HepG2 (cell line): Measurements from ENCODE around the gene RPH3AL. TPM values are rescaled to one million over a fixed set of nuclear protein-coding genes. Genes with fewer than 3 reads are reported as not detected.

Source experiments
- ATAC-seq: fragments of 200-7000 bp; cut with Tn5 transposase; 3 replicates; pipeline ENCODE4 v1.9.1; 2020; ENCODE audit warnings: mild to moderate bottlenecking, moderate library complexity
- BruUV-seq: library from RNA; stranded (reverse); fragments of 400-500 nt; replicated peaks from 2 replicates; lab custom pipeline; 2021; lab: Mats Ljungman, UMichigan
- CTCF ChIA-PET: fragments of 300-600 bp; formaldehyde crosslinking; extraction: SDS; loops from one replicate; lab custom pipeline; 2021; ENCODE audit warnings: low total read pairs, inconsistent platforms, low intra/inter-chr PET ratio; lab: Yijun Ruan, JAX
- POLR2A ChIA-PET: fragments of 350-600 bp; sonication (Branson Sonifier 250); formaldehyde crosslinking; loops from one replicate; lab custom pipeline; 2020; ENCODE audit warnings: antibody characterized with exemption, inconsistent platforms; lab: Yijun Ruan, JAX
- DNase-seq: peaks from one replicate; pipeline ENCODE4 v3.0.0-alpha.2; 2015; ENCODE audit warnings: low spot score
- FAIRE-seq: peaks from 3 replicates; lab custom pipeline; 2011; peaks lifted over from hg19 to GRCh38; lab: Jason Lieb, UNC
- H2AFZ ChIP-seq: one replicate; pipeline ENCODE4 v1.6.1; 2011; ENCODE audit warnings: low read length, inconsistent platforms
- H3K27ac ChIP-seq: fragments of 300-600 bp; 3 replicates; pipeline ENCODE4 v1.8.0; 2011; ENCODE audit warnings: mixed run types, mild to moderate bottlenecking, mixed read lengths, low read length, inconsistent platforms; ENCODE audit not compliant: insufficient read depth; ENCODE audit errors: extremely low read length
- H3K27me3 ChIP-seq, 2 experiments: fragments of 200-600 bp in 1 of 2; 2 replicates in 1 of 2; 3 replicates in 1 of 2; pipeline versions ENCODE4 v1.6.0 to v1.8.0; 2011; ENCODE audit warnings: low read length in 2 of 2, mild to moderate bottlenecking in 2 of 2, moderate library complexity in 2 of 2, inconsistent platforms in 1 of 2; ENCODE audit not compliant: insufficient read depth in 2 of 2, control insufficient read depth in 1 of 2
- H3K36me3 ChIP-seq, 2 experiments: fragments of 200-600 bp in 1 of 2; replicated peaks in 1 of 2; 2 replicates in 1 of 2; 3 replicates in 1 of 2; pipeline versions ENCODE4 v1.5.1 to v1.8.0; 2011; ENCODE audit warnings: low read length in 2 of 2, inconsistent platforms in 1 of 2; ENCODE audit not compliant: insufficient read depth in 2 of 2, control insufficient read depth in 1 of 2
- H3K4me1 ChIP-seq: 2 replicates; pipeline ENCODE4 v1.5.1; 2012; ENCODE audit warnings: low read length, inconsistent platforms; ENCODE audit not compliant: insufficient read depth
- H3K4me2 ChIP-seq: 2 replicates; pipeline ENCODE4 v1.6.0; 2011; ENCODE audit warnings: low read depth, low read length, inconsistent platforms
- H3K4me3 ChIP-seq, 3 experiments: fragments of 200-600 bp in 1 of 3; sonication (generic), shearing (Covaris generic) in 1 of 3; replicated peaks in 1 of 3; 2 replicates each; pipeline ENCODE4 v1.5.1; 2011 to 2016; ENCODE audit warnings: low read length in 3 of 3, inconsistent platforms in 2 of 3, low read depth in 2 of 3, mild to moderate bottlenecking in 2 of 3, control low read depth in 1 of 3, mixed read lengths in 1 of 3; ENCODE audit not compliant: insufficient read depth in 1 of 3
- H3K79me2 ChIP-seq: one replicate; pipeline ENCODE4 v1.6.1; 2011; ENCODE audit warnings: low read length, inconsistent platforms; ENCODE audit not compliant: insufficient read depth
- H3K9ac ChIP-seq: 2 replicates; pipeline ENCODE4 v1.6.0; 2011; ENCODE audit warnings: mild to moderate bottlenecking, low read depth, low read length, inconsistent platforms; ENCODE audit not compliant: insufficient read depth
- H3K9me3 ChIP-seq: 2 replicates; pipeline ENCODE4 v1.5.1; 2012; ENCODE audit warnings: mild to moderate bottlenecking, low read length
- H4K20me1 ChIP-seq: 2 replicates; pipeline ENCODE4 v1.6.0; 2011; ENCODE audit warnings: inconsistent platforms, mild to moderate bottlenecking, low read length, moderate library complexity; ENCODE audit not compliant: insufficient read depth
- GABPB1 ChIP-seq: IDR thresholded peaks from 2 replicates; pipeline ENCODE4 v1.6.1; 2016; ENCODE audit warnings: mild to moderate bottlenecking, missing genetic modification reagents, moderate library complexity, missing compliant biosample characterization
- HDAC1 ChIP-seq: sonication (generic); formaldehyde crosslinking; IDR thresholded peaks from 2 replicates; pipeline ENCODE4 v1.5.1; 2020; ENCODE audit warnings: mild to moderate bottlenecking, missing genetic modification reagents
- PHB2 ChIP-seq: fragments of 450-650 bp; IDR thresholded peaks from 2 replicates; pipeline ENCODE4 v1.6.1; 2018; ENCODE audit not compliant: partially characterized antibody
- TOPORS ChIP-seq: sonication (generic); formaldehyde crosslinking; IDR thresholded peaks from 2 replicates; pipeline ENCODE4 v1.8.0; 2023; ENCODE audit warnings: mild to moderate bottlenecking, missing genetic modification reagents
- UBTF ChIP-seq: sonication (generic); formaldehyde crosslinking; IDR thresholded peaks from 2 replicates; pipeline ENCODE4 v1.4.0; 2020; ENCODE audit warnings: mild to moderate bottlenecking, missing genetic modification reagents
- YY1 ChIP-seq: IDR thresholded peaks from 2 replicates; pipeline ENCODE4 v1.6.1; 2011; ENCODE audit warnings: low read length, low read depth, moderate library complexity, mild to moderate bottlenecking; ENCODE audit not compliant: insufficient read depth, insufficient replicate concordance
- ZBTB4 ChIP-seq: sonication (generic); formaldehyde crosslinking; IDR thresholded peaks from 2 replicates; pipeline ENCODE4 v1.4.0; 2020; ENCODE audit warnings: missing genetic modification reagents, mild to moderate bottlenecking, borderline replicate concordance
- ZFY ChIP-seq: sonication (generic); formaldehyde crosslinking; IDR thresholded peaks from 2 replicates; pipeline ENCODE4 v1.4.0; 2020; ENCODE audit warnings: missing genetic modification reagents
- ZNF101 ChIP-seq: sonication (generic); formaldehyde crosslinking; IDR thresholded peaks from 2 replicates; pipeline ENCODE4 v1.4.0; 2020; ENCODE audit warnings: mild to moderate bottlenecking, low read depth, missing genetic modification reagents, borderline replicate concordance
- ZNF143 ChIP-seq: sonication (generic); formaldehyde crosslinking; IDR thresholded peaks from 2 replicates; pipeline ENCODE4 v1.4.0; 2020; ENCODE audit warnings: missing genetic modification reagents
- ZNF207 ChIP-seq: fragments of 450-650 bp; IDR thresholded peaks from 2 replicates; pipeline ENCODE4 v1.6.1; 2016; ENCODE audit warnings: antibody characterized with exemption, borderline replicate concordance
- ZNF446 ChIP-seq: sonication (generic); formaldehyde crosslinking; IDR thresholded peaks from 2 replicates; pipeline ENCODE4 v1.5.0; 2020; ENCODE audit warnings: mild to moderate bottlenecking, missing genetic modification reagents
- ZNF546 ChIP-seq: sonication (generic); formaldehyde crosslinking; conservative IDR thresholded peaks from 2 replicates; pipeline ENCODE4 v1.8.1; 2023; ENCODE audit warnings: mild to moderate bottlenecking, missing genetic modification reagents
- ZNF777 ChIP-seq: sonication (generic); formaldehyde crosslinking; IDR thresholded peaks from 2 replicates; pipeline ENCODE4 v1.4.0; 2020; ENCODE audit warnings: missing genetic modification reagents
- WGBS: methylation state at CpG from one replicate; pipeline ENCODE4 v1.1.6; 2017; ENCODE audit warnings: low lambda C conversion rate; 5-methylcytosine and 5-hydroxymethylcytosine counted together
- in situ Hi-C: cut with HindIII; loops from 2 replicates; pipeline ENCODE4 v1.10.0; 2017; ENCODE audit warnings: low pct_unique_long_range_greater_than_20kb; ENCODE audit not compliant: extremely low pct_ligation_motif_present
- intact Hi-C: fragments of 100-400 bp; cut with micrococcal nuclease; formaldehyde crosslinking; loops from one replicate; pipeline ENCODE4 v1.10.0; 2022; ENCODE audit not compliant: unreplicated experiment
- polyA plus RNA-seq, 8 experiments: library from polyadenylated mRNA; depleted of rRNA in 3 of 8; stranded (reverse) in 7 of 8; unstranded in 1 of 8; fragments of >200 nt; fragmentation: Illumina TruSeq in 4 of 8; extraction: Trizol in 4 of 8; gene quantifications; 2 replicates each; pipeline versions ENCODE4 v1.2.1 to v1.2.3, GENCODE V29; 2011 to 2016; ENCODE audit warnings: low read depth in 4 of 8, missing spikeins in 1 of 8, mixed read lengths in 1 of 8; ENCODE audit not compliant: insufficient read depth in 1 of 8
- total RNA-seq, 5 experiments: library from RNA; depleted of rRNA; stranded (reverse); fragments of >200 nt; fragmentation: Illumina TruSeq; extraction: Trizol; gene quantifications; 2 replicates each; pipeline ENCODE4 v1.2.3, GENCODE V29; 2016; ENCODE audit warnings: low read depth in 1 of 5
- TF ChIP-seq, protein P1 (sequence below): sonication (generic); formaldehyde crosslinking; IDR thresholded peaks from 2 replicates; pipeline ENCODE4 v1.8.0; 2022; ENCODE audit warnings: mild to moderate bottlenecking, missing genetic modification reagents, moderate library complexity

RPH3AL gene
- total and polyA plus RNA-seq, 2 of the 13 experiments (the other 11 are each of a cell fraction or from before 2014, with no cell fraction given) = 7.8 to 16.4 TPM

GRCh38 chr17:180381-181244 is 172.0 kb downstream of the RPH3AL start:
- Histone ChIP-seq H3K4me3 (peak overlapping the region; percentile 16 to 50 (median 20); a peak in 3 of 6 replicates), H3K27me3 (peaks cover 11 to 80% of the 10 kb centered on the region in 2 experiments), H3K79me2 (no peaks in the 10 kb centered on the region), H3K27ac (no peak overlapping the region), H3K4me2 (peak overlapping the region; percentile 55), H3K9ac (no peak overlapping the region), H4K20me1 (no peaks in the 10 kb centered on the region), H3K4me1 (peaks cover 15% of the 10 kb centered on the region), H2AFZ (no peak overlapping the region), H3K9me3 (no peaks in the 10 kb centered on the region), H3K36me3 (no peaks in the 10 kb centered on the region)
- POLR2A ChIA-PET = no interaction called here
- intact Hi-C loops = no loop called here
- in situ Hi-C loops = no loop called here
- no TSS peak for BruUV-seq
- FAIRE-seq = no peak
- 3% methylated on average over 5 of the region's 112 CpGs for WGBS
- ATAC-seq = peak; percentile 19
- DNase-seq = no peak
- CTCF ChIA-PET = no interaction called here
- TF ChIP-seq ZNF777 (peak; percentile 79), ZBTB4 (CRISPR knock-in tag) (no peak), UBTF (CRISPR knock-in tag) (no peak; the same call in 1 of the 2 replicates), ZNF143 (CRISPR knock-in tag) (no peak), HDAC1 (CRISPR knock-in tag) (no peak), ZFY (0 out of 2 replicates have a peak, but pooled peaks have one; percentile 14), YY1 (no peak), ZNF446 (CRISPR knock-in tag) (no peak), ZNF101 (CRISPR knock-in tag) (no peak), GABPB1 (peak; percentile 14; the same call in 1 of the 2 replicates), PHB2 (no peak), ZNF207 (no peak), ZNF546 (CRISPR knock-in tag) (no peak), TOPORS (CRISPR knock-in tag) (no peak)
- TF ChIP-seq, protein P1, sequence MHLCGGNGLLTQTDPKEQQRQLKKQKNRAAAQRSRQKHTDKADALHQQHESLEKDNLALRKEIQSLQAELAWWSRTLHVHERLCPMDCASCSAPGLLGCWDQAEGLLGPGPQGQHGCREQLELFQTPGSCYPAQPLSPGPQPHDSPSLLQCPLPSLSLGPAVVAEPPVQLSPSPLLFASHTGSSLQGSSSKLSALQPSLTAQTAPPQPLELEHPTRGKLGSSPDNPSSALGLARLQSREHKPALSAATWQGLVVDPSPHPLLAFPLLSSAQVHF (CRISPR knock-in tag) = no peak
